Amygdala (tissue), 56 donors: ENCODE results near the gene SLC7A6.
A peak's percentile ranks its signal among the peaks of the same experiment; 100 is the strongest.

Source experiments
- DNase-seq, 56 donors: peaks; one replicate each; lab custom pipeline; 2025; lab: John Stamatoyannopoulos, UW

SLC7A6 gene

DNA sequence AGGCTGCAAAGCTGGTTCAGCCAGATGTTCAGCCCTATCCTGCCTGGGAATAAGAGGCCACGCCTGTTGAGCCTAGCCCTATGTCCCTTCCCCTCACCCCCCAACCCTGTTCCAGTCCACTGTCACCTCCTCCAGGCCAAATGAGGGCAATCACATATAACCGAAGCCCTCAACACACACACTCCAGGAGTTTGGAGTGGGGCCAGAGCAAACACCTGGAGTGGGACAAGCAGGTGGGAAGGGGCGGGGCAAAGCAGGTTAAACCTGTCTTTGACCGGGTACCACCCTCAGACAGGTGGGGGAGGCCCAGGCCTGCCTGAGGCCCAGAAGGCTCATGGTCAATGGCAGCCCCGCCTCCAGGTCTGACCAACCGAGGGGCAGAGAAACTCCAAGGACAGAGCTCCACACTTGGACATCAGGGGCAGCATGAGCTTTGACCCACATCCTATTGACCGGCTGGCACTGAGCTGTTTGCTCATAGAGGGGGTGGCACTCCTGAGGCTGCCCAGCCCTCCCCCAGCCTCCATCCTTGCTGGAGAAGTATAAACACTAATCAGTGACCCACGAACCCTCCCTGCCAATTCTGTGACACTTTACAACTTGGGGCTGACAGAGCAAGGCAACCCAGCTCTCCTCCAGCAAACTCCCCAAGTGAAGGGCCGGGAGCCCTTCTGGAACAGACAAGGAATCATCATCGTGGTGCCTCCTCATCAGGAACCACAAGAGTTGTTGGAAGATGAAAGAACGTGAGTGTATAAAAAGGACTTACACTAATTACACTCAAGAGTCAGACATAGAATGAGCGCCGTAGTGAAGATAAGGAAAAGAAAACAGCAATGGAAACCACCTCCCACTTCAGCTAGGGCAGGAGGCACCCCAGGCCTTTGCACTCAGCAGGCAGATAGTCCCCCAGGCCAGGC lies 29.9 kb upstream of the SLC7A6 start:
- no peak for DNase-seq

DNA sequence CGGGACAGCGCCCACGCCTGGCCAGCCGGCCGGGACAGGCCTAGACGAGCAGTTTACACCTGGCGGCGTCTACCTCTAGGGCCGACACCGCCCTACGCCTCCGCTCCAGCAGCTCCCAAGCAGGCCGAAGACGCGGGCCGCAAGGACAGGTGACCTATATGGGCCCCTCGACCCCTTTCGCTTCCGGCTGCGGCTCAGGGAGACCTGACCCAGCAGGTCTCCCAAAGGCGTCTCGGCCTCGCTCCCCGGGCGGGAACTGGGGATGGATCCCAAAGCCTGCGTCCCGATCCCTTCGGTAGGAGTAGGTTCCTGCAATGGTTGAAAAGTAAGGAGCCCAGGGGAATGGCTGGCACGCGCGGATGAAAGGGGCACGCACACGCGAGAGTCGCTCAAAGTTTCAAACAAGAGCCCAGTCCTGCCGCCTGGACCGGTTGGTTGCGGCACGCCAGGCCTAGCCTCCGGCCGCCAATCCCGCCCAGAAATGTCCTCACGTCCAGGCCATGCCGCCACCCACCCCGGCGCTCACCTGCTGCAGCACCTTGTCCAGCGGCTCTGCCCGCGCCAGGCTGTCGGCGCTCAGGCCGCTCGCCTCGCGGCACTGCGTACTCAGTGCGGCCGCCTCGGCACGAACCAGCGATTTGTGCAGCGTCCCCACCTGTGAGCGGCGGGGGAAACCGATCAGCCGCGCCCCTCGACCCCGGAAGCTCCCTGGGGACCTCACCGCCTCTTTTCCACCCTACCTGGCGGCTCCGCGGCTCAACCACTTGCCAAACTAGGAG lies 29.0 kb upstream of the SLC7A6 start:
- no peak for DNase-seq

DNA sequence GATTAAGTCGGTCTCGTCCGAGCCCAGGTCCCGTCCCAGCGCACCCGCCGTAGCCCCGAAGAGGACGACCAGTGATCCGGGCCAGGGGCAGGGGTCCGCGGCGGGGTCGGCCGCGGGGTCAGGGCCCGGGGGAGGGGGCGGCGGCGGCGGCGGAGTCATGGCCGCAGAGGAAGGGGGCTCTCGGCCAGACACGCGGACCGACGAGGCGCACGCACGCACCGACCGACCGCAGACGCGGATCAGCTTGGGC lies 28.5 kb upstream of the SLC7A6 start, which contains the start of gene ESRP2:
TSS of gene ESRP2 (minus strand) at position 241 of the 250 bp plus-strand sequence. CDS start at position 159, 82 bp downstream.
- no peak for DNase-seq

DNA sequence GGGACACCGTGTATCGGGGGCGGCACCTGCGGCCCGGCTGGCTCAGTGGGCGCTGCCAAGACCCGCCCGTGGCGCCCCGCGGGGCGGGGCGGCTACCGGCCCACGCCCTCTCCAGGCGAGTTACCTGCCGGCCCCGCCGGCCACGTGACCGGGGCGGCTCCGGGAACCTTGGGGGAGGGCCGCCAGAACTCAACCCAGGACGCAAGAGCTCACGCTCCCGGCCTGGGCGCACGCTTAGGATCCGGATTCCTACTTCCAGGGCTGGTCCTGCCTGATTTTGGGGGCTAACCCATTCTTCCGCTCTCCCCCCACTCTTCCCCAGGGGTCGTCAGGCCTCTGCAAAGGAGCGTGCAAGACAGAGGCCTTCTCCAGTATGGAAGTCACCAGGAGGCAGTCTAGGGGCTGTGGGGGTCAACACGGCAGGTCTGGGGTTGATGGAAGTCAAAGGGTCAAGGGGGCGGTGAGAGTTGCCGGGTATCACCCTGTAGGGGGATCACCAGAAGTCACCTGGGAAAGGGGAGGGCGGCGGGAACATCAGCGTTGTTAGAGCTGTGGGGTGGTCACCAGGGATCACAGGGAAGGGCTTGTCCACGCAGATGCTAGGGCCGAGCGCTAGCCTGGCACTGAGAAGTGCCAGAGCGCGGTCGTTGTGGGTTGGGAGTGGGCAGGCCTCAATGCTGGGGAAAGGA lies 28.0 kb upstream of the SLC7A6 start:
- peak in 1 of 56 donors; percentile 21 for DNase-seq

DNA sequence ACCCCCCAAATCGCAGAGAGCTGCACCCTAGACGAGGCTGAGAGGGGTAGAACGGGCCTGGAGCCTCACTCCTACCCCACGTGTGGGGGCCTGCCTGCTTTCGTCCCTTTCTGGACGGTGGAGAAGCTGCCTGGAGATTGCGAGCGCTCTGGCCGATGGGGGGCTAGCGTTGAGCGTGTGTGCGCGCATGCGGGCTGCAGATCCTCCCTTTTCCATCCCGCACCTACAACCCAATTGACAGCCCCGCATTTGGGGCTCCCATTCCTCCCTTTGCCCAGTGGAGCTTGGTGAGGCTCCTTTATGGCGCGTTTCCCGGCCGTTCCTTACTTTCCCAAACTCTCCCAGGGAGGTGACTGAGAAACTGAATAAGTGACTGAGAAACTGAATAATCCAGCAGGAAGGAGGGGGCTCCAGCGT lies 27.5 kb upstream of the SLC7A6 start:
- peak in 6 of 56 donors; percentile 41 to 81 (median 58) for DNase-seq

DNA sequence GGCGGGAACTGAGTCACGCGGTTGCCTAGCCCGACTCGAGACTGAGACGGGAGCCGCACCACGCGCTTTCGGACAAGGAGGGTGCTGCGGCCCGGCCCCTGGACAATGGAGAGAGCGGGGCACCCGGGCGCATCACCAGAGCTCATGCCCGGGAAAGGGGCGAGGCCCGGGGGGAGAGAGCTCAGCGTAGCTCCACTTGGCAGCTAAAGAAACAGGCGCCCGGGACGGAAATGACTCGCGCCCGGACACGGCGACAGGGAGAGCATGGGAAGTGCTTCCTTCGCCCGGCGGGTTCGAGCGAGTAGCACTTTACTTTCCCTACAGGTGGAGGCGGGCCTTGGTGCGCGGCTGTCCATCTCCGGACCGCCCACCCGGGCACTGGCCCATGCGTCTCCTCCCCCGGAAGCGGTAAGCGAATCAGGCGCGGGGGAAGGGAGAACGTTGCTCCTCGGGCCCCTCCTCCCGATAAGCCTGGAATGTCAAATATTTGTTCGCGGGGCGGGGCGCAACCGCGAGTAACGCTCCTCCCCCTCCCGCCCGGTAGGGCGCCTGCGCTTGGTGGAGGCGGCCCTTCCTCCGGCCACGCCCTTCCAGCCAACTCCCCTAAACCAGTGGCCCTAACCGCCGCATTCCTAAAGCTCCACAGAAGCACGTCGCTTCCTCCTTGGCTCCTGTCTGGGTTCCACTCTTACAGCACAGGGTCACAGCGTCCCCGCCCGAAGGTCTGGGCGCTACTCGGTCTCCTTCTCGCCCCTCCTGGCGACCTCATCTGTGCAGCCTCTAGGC lies 26.9 kb upstream of the SLC7A6 start:
- DNase-seq = peak; percentile 74 to 97 (median 92)

DNA sequence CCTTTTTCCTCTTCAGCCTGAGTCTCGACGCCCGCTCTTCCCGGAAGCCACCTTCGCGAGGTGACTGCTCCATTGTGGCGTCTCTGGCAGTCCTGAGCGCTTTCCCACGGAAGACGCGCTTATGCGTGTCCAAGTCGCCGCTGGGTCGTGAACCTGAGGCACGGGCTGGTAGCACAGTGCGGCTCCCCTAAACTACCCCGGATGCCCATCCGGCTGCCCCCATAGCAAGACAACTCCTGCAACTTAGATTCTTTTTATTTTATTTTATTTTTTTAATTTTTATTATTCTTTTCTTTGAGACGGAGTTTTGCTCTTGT lies 26.3 kb upstream of the SLC7A6 start:
- no peak for DNase-seq

DNA sequence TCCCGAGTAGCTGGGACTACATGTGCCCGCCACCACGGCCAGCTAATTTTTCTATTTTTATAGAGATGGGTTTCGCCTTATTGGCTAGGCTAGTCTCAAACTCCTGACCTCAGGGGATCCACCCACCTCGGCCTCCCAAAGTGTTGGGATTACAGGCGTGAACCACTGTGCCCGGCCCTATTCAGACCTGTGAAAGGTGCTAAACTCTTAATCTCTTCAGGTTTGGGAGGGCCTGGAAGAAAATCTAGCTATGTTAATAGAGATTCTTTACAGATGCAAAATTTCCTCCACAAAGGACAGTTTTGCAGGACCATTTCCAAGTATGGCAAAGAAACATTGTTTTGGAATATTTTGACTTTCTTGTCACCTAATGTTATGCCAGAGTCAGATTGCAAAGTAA lies 22.2 kb upstream of the SLC7A6 start:
- DNase-seq = no peak

DNA sequence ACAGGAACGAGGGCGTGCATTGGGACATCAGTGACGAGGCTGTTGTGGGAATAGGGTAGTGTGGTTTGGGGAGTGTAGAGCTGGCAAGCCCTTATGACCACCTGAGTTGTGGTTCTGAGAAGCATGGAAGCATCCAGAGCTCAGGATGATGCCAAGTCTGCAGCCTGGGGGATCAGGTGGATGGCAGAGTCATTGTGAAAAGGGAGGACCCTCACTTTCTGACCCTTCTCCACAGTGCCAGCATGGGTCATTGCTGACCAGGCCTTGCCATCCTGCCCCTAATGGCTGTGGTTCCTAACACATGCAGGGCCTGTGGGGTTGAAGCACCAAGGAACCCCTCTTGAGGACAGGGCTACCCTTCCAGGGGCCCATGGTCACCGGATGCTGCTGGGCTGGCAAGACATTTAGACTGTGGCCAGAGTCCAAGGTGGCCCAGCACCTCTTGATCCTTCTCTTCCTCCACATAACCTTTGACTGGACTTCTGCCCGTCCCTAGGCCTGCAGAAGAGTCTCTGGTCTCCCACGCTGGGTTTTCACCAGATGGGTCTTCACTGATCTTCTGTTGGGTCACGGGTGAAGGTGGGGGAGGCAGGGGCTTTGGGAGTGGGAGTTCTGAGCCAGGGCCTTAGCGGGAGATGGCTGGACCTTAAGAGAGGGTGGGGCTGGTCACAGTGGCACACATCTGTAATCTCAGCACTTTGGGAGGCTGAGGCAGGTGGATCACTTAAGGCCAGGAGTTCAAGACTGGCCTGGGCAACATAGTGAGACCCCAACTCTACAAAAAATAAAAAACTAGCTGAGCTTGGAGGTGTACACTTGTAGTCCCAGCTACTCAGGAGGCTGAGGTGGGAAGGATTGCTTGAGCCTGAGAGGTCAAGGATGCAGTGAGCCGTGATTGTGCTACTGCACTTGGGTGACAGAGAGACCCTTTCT lies 21.1 kb upstream of the SLC7A6 start:
- DNase-seq = no peak

DNA sequence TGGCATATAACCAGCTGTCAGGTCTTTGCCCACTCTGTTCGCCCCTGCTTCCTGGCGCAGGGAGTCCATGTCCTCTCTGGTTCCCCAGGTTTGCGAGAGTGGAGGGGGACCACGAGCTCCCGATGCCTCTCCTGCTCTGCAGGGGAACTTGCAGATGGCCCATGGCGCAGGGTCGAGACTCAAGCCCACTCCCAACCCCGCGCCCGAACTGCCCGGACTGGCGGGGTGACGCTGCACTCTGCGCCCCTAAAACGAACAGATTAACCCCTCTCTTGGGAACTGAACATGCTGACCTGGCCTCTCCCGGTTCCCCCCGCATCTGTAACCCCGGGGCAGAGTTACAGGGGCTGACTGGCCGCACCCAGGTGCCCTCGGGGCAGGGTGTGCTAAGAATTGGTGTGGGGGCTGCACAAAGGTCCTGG lies 19.8 kb upstream of the SLC7A6 start:
- no peak for DNase-seq

DNA sequence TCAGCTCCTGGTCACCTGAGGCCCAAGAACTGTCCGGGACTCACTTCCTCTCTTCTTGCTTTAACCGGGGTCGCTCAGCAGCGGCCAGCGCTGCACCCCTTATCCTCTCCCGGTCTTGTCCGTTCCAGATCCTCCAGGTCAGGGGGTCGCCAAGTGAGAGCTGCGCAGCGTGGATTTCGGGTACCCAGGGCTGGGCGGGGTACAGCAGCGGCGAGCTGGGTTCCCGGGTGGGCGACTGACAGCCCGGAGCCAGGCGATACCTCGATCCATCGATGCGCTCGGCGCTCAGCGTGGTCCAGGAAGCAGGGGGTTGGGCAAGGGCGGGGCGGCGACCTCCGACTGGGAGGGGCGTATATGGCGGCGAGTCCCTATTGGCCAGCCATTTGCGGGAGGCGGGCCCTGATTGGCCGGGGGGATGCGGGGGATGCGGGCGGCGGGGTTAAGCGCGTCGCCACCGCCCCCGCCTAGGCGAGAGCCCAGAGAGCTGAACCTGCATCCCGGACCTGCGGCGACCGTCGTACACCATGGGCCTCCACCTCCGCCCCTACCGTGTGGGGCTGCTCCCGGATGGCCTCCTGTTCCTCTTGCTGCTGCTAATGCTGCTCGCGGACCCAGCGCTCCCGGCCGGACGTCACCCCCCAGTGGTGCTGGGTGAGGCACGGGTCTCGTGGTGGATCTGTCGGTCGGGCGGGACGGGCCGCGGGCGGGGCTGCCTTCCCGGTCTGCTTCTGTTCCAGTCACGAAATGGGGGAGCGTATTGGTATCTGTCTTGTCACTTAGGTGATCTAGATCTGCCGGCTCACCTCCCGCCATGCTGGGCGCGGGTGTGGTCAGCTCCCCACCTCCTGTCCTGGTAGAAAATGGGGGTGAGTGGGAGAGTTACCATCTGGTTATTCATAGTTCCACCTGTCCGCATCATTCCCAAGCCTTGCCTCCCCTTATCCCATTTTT lies 19.1 kb upstream of the SLC7A6 start, which contains the start of gene PLA2G15:
TSS of gene PLA2G15 (plus strand) at position 471 of the 951 bp plus-strand sequence. CDS start at position 525, 54 bp downstream.
- peak; percentile 53 to 97 (median 92) for DNase-seq

DNA sequence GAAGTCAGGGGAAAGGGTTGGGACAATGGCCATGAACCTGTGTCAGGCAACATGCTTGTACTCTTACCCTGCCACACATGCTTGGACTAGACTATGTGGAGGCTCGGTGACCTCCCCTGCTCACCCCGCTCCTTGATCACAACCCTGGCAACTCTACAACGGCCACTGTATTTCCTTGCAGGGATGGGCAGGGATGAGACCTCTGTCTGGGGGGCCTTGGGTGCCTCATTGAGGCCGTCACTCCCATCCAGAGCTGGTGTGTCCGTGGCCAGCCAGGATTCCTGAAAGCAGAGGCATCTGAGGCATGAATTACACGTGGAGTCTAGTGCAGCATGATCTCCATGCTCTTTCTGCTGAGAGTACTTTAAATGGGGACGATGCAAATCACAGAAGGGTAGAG lies 18.2 kb upstream of the SLC7A6 start:
- no peak for DNase-seq

DNA sequence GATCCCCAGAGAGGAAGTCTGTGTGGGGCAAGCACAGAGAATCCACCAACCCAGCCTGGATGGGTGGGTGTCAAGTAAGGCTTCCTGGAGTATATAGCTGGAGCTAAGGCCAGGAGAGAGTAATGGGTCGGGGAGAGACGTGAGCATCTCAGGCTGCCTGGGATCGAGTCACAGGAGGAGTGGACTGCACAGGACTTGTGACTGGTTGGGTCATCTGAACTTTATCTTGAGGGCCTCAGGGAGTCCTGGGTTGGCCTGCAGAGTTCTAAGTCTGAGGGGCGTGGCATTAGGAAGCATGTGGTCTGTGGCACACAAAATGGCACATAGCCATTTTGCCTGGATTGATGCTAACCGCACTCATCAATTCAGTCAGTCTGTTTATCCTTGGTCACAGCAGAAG lies 17.7 kb upstream of the SLC7A6 start:
- no peak for DNase-seq

DNA sequence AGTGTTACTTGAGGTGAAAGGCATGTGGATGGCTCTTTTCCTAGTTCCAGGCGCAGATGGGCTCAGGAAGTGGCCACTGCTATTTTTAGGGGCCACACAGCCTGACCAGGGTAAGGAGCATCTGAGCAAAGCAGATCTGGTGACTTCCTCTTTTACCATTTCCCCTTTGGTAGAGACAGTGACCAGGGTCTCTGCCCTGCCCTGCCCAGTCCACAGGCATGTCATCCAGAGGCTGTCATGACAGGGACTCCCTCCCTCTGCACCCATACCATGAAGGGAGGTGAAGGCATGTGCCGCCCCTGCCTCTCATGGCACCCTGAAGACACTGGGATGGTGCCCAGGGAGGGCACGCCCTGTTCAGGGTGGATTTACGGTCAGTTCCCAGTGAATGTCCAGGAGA lies 16.9 kb upstream of the SLC7A6 start:
- peak in 9 of 56 donors; percentile 9 to 51 (median 20) for DNase-seq

DNA sequence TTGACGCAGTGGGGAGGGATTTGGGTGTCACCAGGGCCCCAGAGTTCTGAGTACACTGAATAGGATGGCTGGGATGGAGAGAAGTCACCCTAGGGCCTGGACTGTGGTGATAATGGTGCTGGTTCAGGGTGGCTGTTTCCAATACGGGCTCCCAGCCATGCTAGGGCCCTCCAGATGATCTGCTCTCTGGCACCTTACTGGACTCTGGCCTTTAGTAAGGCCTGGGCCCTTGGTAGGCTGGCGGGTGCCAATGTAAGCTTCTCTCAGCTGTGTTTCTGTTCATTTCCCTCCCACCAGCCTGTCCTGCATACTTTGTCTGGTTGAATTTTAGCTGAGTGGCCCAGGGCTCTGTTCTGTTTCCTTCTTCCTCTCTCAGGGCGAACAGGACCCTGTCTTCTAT lies 16.4 kb upstream of the SLC7A6 start:
- DNase-seq = no peak

DNA sequence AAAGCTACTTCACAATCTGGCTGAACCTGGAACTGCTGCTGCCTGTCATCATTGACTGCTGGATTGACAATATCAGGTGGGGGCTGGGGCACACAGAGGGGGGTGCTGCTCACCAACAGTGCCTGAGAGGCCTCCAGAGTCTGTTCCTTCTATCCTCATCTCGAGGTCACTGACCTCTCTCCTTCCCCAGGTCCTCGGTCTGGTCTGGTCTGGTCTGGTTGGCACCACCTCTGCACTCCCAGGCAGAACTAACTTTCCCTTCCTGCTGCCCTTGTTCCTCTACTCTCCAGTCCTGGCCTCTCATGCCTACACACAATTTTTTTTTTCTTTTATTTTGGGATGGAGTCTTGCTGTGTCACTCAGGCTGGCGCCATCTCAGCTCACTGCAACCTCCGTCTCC lies 15.0 kb upstream of the SLC7A6 start:
- DNase-seq = no peak

DNA sequence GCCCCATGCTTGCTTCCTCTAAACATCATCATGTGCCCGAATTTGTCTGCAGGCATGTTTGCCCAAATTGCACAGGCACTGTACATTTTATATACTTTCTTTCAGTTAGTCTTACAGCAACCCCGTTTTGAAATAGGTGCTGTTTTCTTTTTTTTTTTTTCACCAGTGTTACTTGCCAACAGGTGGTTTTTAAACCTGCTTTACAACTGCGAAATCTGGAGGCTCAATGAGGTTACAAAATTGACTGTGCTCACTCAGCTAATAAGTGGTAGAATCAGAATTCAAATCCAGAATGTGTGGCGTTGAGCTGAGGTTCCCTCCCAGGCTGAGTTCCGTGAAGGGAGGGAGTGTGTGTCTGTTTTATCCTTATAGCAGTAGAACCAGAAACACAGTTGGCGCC lies 13.4 kb upstream of the SLC7A6 start:
- DNase-seq = no peak

DNA sequence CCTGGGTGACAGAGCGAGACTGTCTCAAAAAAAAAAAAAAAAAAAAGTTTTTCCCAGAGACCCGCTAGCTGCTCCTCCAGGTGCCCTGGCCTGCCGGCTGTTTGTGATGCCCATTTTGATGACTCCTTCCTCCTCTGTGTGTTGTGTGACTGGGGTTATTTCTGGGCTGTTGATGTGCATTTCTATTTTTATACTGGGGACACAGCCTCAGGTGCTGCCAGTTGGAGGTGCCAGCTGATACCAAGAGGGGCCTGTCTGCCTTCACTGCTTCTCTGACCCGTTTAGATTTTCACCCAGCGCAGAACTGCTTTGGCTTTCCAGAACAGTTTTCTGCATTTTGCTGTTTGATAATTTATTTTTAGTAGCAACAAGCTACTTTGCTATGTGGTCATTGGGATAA lies 12.5 kb upstream of the SLC7A6 start:
- no peak for DNase-seq
